ENCODE measurements around the gene ADCY2.

- TF ChIP-seq POLR2A (IDR thresholded peaks at IDR 0.05), result no peak
- TF ChIP-seq, protein P1, sequence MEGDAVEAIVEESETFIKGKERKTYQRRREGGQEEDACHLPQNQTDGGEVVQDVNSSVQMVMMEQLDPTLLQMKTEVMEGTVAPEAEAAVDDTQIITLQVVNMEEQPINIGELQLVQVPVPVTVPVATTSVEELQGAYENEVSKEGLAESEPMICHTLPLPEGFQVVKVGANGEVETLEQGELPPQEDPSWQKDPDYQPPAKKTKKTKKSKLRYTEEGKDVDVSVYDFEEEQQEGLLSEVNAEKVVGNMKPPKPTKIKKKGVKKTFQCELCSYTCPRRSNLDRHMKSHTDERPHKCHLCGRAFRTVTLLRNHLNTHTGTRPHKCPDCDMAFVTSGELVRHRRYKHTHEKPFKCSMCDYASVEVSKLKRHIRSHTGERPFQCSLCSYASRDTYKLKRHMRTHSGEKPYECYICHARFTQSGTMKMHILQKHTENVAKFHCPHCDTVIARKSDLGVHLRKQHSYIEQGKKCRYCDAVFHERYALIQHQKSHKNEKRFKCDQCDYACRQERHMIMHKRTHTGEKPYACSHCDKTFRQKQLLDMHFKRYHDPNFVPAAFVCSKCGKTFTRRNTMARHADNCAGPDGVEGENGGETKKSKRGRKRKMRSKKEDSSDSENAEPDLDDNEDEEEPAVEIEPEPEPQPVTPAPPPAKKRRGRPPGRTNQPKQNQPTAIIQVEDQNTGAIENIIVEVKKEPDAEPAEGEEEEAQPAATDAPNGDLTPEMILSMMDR (IDR thresholded peaks at IDR 0.05), result no peak
Measured at GRCh38 chr5:7471710-7472109, 75.8 kb downstream of the ADCY2 start.

All from prostate gland (tissue), 2 donors.